Left lung (tissue), 10 donors: Measurements from ENCODE around the gene LARGE1. TPM values are rescaled to one million over a fixed set of nuclear protein-coding genes. Genes with fewer than 3 reads are reported as not detected.

Experiments used
- ATAC-seq: fragments of 200-7000 bp; cut with Tn5 transposase; one replicate; pipeline ENCODE4 v1.9.1; 2020; ENCODE audit warnings: moderate library complexity
- DNase-seq, 4 donors: peaks; one replicate each; pipeline ENCODE4 v3.0.0-alpha.2; 2013 to 2020
- H3K27ac ChIP-seq, 2 donors: fragments of 200-600 bp; sonication (generic) in 1 of 2; one replicate each; pipeline versions ENCODE4 v1.5.0 to v1.8.0; 2020 to 2021
- H3K27me3 ChIP-seq, 2 donors: fragments of 200-600 bp; sonication (generic) in 1 of 2; one replicate each; pipeline versions ENCODE4 v1.5.0 to v1.8.0; 2020 to 2021
- H3K36me3 ChIP-seq, 2 donors: fragments of 200-600 bp; sonication (generic) in 1 of 2; one replicate each; pipeline versions ENCODE4 v1.5.0 to v1.8.0; 2020 to 2021
- H3K4me1 ChIP-seq, 2 donors: fragments of 200-600 bp; one replicate each; pipeline ENCODE4 v1.8.0; 2021
- H3K4me3 ChIP-seq, 2 donors: fragments of 200-600 bp; sonication (generic) in 1 of 2; one replicate each; pipeline versions ENCODE4 v1.5.0 to v1.8.0; 2020 to 2021; ENCODE audit warnings: mild to moderate bottlenecking in 1 of 2
- H3K9me3 ChIP-seq, 2 donors: fragments of 200-600 bp; sonication (generic) in 1 of 2; one replicate each; pipeline versions ENCODE4 v1.5.0 to v1.8.0; 2020 to 2021
- intact Hi-C, 2 donors: fragments of 100-400 bp; cut with DNase I; formaldehyde crosslinking; loops; one replicate each; pipeline versions ENCODE4 v1.11.2 to v1.14.2; 2022
- polyA plus RNA-seq, 6 donors: library from polyadenylated mRNA; unstranded; fragments of 120-200 nt; gene quantifications; one replicate each; pipeline ENCODE4 v1.2.1, GENCODE V29; 2013; ENCODE audit not compliant: insufficient read length in 6 of 6
- total RNA-seq, 2 donors: library from RNA; stranded (reverse); fragmentation: NEBNext Ultra II Directional; extraction: Animal tissue kit (Norgen Biotek cat#: 25700); gene quantifications; one replicate each; pipeline ENCODE4 v1.2.1, GENCODE V29; 2021
- TF ChIP-seq, protein P1 (sequence below), 2 donors: fragments of 200-600 bp; sonication (generic) in 1 of 2; IDR thresholded peaks; one replicate each; pipeline versions ENCODE4 v1.5.0 to v1.8.0; 2021; ENCODE audit warnings: antibody characterized with exemption in 2 of 2
- donor health status: DM: no; HTN: yes; CAD: no.
- donor health status: DM: no; HTN: no; CAD: no.

Gene LARGE1
- total and polyA plus RNA-seq, 8 donors, result 22.4 to 36.1 (median 33.2) TPM

DNA sequence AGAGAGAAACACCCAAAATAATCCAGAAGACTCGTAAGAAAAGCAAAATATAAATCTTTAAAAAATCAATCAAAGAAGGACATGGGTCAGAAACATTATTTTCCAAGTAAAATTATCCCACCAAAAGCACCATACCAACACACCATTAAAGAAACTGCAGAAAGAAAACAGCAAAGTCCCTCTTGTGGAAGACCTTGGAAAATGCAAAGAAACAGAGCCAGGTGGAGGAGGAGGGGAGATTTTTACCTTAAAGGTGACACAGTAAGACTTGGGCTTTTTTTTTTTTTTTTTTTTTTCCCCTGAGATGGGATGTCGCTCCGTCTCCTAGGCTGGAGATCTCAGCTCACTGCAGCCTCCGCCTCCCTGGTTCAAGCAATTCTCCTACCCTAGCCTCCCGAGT is 123.8 kb downstream of the LARGE1 start:
- DNase-seq, result no peak
- no peak for ATAC-seq
- peaks cover 0 to 10% of the 10 kb centered on the region in 2 donors for H3K9me3 ChIP-seq
- intact Hi-C loops, result no loop called here
- H3K27me3 ChIP-seq, result no peaks in the 10 kb centered on the region
- TF ChIP-seq, protein P1, sequence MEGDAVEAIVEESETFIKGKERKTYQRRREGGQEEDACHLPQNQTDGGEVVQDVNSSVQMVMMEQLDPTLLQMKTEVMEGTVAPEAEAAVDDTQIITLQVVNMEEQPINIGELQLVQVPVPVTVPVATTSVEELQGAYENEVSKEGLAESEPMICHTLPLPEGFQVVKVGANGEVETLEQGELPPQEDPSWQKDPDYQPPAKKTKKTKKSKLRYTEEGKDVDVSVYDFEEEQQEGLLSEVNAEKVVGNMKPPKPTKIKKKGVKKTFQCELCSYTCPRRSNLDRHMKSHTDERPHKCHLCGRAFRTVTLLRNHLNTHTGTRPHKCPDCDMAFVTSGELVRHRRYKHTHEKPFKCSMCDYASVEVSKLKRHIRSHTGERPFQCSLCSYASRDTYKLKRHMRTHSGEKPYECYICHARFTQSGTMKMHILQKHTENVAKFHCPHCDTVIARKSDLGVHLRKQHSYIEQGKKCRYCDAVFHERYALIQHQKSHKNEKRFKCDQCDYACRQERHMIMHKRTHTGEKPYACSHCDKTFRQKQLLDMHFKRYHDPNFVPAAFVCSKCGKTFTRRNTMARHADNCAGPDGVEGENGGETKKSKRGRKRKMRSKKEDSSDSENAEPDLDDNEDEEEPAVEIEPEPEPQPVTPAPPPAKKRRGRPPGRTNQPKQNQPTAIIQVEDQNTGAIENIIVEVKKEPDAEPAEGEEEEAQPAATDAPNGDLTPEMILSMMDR (IDR thresholded peaks at IDR 0.05), result no peak
- H3K4me3 ChIP-seq, result no peak overlapping the region
- no peaks in the 10 kb centered on the region for H3K4me1 ChIP-seq
- no peaks in the 10 kb centered on the region for H3K36me3 ChIP-seq
- H3K27ac ChIP-seq, result no peak overlapping the region

DNA sequence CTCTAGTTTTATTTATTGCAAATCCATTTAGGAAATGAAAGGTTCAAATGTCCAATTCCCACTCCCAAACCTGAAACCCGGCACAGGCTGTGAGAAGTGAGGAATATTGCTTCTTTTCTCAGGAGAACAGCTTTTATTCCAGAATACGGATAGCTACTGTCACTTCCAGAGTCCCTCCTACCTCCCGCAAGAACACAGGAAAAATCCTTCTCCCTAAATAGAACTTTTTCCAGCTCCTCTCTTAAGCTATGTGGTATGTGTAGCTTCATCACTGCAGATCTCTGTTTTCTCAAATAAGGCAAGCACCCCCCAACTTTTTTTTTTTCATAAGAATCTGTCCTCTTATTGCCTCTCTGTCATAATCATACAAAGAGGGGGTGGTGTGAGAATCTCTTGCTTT is 126.8 kb downstream of the LARGE1 start:
- Histone ChIP-seq H3K36me3 (no peaks in the 10 kb centered on the region), H3K9me3 (peaks cover 4 to 15% of the 10 kb centered on the region in 2 donors), H3K27me3 (no peaks in the 10 kb centered on the region), H3K4me1 (no peaks in the 10 kb centered on the region), H3K4me3 (no peak overlapping the region), H3K27ac (no peak overlapping the region)
- no peak for ATAC-seq
- no peak for DNase-seq
- TF ChIP-seq, protein P1 (IDR thresholded peaks at IDR 0.05), result no peak
- intact Hi-C loops, result no loop called here

DNA sequence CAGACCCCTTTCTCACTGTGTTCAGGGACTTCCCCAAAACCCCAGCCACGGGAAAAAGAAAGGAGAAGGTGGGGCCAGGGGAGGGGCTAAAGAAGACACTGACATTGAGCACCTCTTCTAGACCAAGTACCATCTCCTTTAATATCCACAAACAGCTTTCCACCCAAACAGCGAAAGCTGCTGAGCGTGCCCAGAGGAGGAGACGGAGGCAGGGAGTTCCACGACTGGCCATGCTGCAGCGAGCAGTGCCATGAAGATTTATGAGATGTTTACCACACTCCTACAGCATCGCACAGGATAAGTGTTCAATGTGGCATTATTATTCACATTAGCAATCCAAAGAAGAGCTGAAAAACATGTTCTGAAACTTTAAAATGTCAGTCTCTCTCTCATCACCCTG is 127.4 kb downstream of the LARGE1 start:
- DNase-seq (no peak), ATAC-seq (no peak)

DNA sequence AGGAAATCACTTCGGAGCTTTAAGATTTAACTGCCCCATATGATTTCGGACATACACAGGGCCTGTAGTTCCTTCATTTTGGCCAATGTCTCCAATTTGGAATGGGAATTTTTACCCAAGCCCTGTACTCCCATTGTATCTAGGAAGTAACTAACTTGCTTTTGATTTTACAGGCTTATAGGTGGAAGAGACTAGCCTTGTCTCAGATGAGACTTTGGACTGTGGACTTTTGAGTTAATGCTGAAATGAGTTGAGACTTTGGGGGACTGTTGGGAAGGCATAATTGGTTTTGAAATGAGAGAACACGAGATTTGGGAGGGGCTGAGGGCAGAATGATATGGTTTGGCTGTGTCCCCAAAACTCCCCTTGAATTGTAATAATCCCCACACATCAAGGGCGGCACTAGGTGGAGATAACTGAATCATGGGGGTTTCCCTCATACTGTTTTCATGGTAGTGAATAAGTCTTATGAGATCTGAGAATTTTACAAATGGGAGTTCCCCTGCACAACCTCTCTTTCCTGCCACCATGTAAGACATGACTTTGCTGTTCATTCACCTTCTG is 130.5 kb downstream of the LARGE1 start:
- Histone ChIP-seq H3K27ac (no peak overlapping the region), H3K9me3 (peaks cover 4 to 26% of the 10 kb centered on the region in 2 donors), H3K4me3 (no peak overlapping the region), H3K27me3 (no peaks in the 10 kb centered on the region), H3K36me3 (no peaks in the 10 kb centered on the region), H3K4me1 (no peaks in the 10 kb centered on the region)
- intact Hi-C loops, result no loop called here
- ATAC-seq (no peak), DNase-seq (no peak)
- TF ChIP-seq, protein P1 (IDR thresholded peaks at IDR 0.05), result no peak

More for the DNA sequence above, 127.4 kb downstream of the LARGE1 start:
- H3K4me1 ChIP-seq, result no peaks in the 10 kb centered on the region
- TF ChIP-seq, protein P1 (IDR thresholded peaks at IDR 0.05), result no peak
- H3K36me3 ChIP-seq, result no peaks in the 10 kb centered on the region
- no peak overlapping the region for H3K27ac ChIP-seq
- peaks cover 4 to 22% of the 10 kb centered on the region in 2 donors for H3K9me3 ChIP-seq
- no peaks in the 10 kb centered on the region for H3K27me3 ChIP-seq
- intact Hi-C loops, result no loop called here
- H3K4me3 ChIP-seq, result no peak overlapping the region

DNA sequence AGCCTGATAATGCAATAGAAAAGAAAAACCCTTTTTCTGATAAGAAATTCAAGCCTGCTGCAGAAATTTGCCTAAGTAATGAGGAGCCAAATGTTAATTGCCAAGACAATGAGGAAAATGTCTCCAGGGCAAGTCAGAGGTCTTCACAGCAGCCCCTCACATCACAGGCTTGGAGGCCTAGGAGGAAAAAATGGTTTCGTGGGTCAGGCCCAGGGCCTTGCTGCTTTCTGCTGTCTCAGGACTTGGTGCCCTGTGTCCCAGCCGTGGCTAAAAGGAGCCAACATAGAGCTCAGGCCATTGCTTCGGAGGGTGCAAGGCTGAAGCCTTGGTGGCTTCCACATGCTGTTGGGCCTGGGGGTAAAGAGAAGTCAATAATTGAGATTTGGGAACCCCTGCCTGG is 131.3 kb downstream of the LARGE1 start:
- Histone ChIP-seq H3K27ac (no peak overlapping the region), H3K4me3 (no peak overlapping the region), H3K27me3 (no peaks in the 10 kb centered on the region), H3K36me3 (no peaks in the 10 kb centered on the region), H3K4me1 (no peaks in the 10 kb centered on the region), H3K9me3 (peaks cover 4 to 26% of the 10 kb centered on the region in 2 donors)
- TF ChIP-seq, protein P1 (IDR thresholded peaks at IDR 0.05), result no peak
- DNase-seq (no peak), ATAC-seq (no peak)
- intact Hi-C loops, result no loop called here
